Activated T-cell treated with anti-CD3 and anti-CD28 coated beads, Interleukin-2, amount 50 U/mL, for 1 hour (primary cell): ENCODE results near the gene TNS4.
"Not testable (repeated sequence)": the region's sequence is repeated elsewhere in the genome, so short reads cannot be mapped to it uniquely, and the experiment has no call there.

Experiments used
- DNase-seq: peaks from one replicate; pipeline ENCODE4 v3.0.0-alpha.2; 2020

TNS4 gene

GRCh38 chr17:40501499-40501911, at the start of gene TNS4:
TSS of gene TNS4 (minus strand) at chr17:40501623. CDS start at chr17:40496425, 5,198 bp downstream.
- DNase-seq: no peak

GRCh38 chr17:40550608-40551007, 49.2 kb upstream of the TNS4 start:
- DNase-seq: peak; percentile 29

GRCh38 chr17:40548982-40549685, 47.7 kb upstream of the TNS4 start:
- peak; percentile 36 for DNase-seq

GRCh38 chr17:40548491-40548981, 47.1 kb upstream of the TNS4 start:
- no peak for DNase-seq

GRCh38 chr17:40547785-40548478, 46.5 kb upstream of the TNS4 start:
- no peak for DNase-seq

- peak; percentile 74 for DNase-seq
Measured at GRCh38 chr17:40547079-40547784, 45.8 kb upstream of the TNS4 start.

- not testable (repeated sequence) for DNase-seq
Measured at GRCh38 chr17:40546497-40546896, 45.1 kb upstream of the TNS4 start.

- no peak for DNase-seq
Measured at GRCh38 chr17:40545660-40546059, 44.2 kb upstream of the TNS4 start.

GRCh38 chr17:40542558-40543411, 41.4 kb upstream of the TNS4 start:
- DNase-seq: peak; percentile 47

GRCh38 chr17:40541873-40542557, 40.6 kb upstream of the TNS4 start:
- DNase-seq: no peak

- peak; percentile 77 for DNase-seq
Measured at GRCh38 chr17:40541060-40541872, 39.8 kb upstream of the TNS4 start.

GRCh38 chr17:40540448-40540847, 39.0 kb upstream of the TNS4 start:
- DNase-seq: peak; percentile 68

- DNase-seq: peak; percentile 26
Measured at GRCh38 chr17:40539711-40540411, 38.4 kb upstream of the TNS4 start.

GRCh38 chr17:40538936-40539705, 37.7 kb upstream of the TNS4 start:
- no peak for DNase-seq

- peak; percentile 20 for DNase-seq
Measured at GRCh38 chr17:40538019-40538935, 36.9 kb upstream of the TNS4 start.

GRCh38 chr17:40536295-40537171, 35.1 kb upstream of the TNS4 start:
- peak; percentile 24 for DNase-seq

GRCh38 chr17:40535924-40536294, 34.5 kb upstream of the TNS4 start:
- no peak for DNase-seq
